Loucy (cell line): ENCODE results near the gene BAX.

Source experiments
- H2AFZ ChIP-seq: fragments of 200-600 bp; sonication (generic); 2 replicates; pipeline ENCODE4 v1.6.0; 2016; ENCODE audit warnings: antibody characterized with exemption, mild to moderate bottlenecking, low read length, moderate library complexity
- H3F3A ChIP-seq: fragments of 200-600 bp; 2 replicates; pipeline ENCODE4 v1.6.0; 2016; ENCODE audit warnings: antibody characterized with exemption, low read depth, mild to moderate bottlenecking
- H3K27me3 ChIP-seq: fragments of 200-600 bp; sonication (generic); 2 replicates; pipeline ENCODE4 v1.6.1; 2014; ENCODE audit warnings: low read length, mild to moderate bottlenecking; ENCODE audit not compliant: insufficient read depth, poor library complexity, severe bottlenecking
- H3K36me3 ChIP-seq: fragments of 200-600 bp; sonication (generic); 2 replicates; pipeline ENCODE4 v1.6.1; 2016; ENCODE audit warnings: low read length; ENCODE audit not compliant: insufficient read depth
- H3K4me1 ChIP-seq: fragments of 200-600 bp; sonication (generic); 2 replicates; pipeline ENCODE4 v1.5.1; 2014; ENCODE audit warnings: low read length, mild to moderate bottlenecking; ENCODE audit not compliant: insufficient read depth, poor library complexity, severe bottlenecking
- H3K4me2 ChIP-seq: fragments of 200-600 bp; sonication (generic); 2 replicates; pipeline ENCODE4 v1.6.0; 2014; ENCODE audit warnings: antibody characterized with exemption, low read length, low read depth, mild to moderate bottlenecking; ENCODE audit not compliant: poor library complexity, severe bottlenecking
- H3K4me3 ChIP-seq: fragments of 200-600 bp; sonication (generic); 2 replicates; pipeline ENCODE4 v1.5.1; 2014; ENCODE audit warnings: low read length, mild to moderate bottlenecking, mixed read lengths; ENCODE audit not compliant: poor library complexity, severe bottlenecking
- H3K79me2 ChIP-seq: fragments of 200-600 bp; sonication (generic); 2 replicates; pipeline ENCODE4 v1.6.1; 2014; ENCODE audit warnings: low read length; ENCODE audit not compliant: insufficient read depth
- H3K9ac ChIP-seq: fragments of 200-600 bp; sonication (generic); 2 replicates; pipeline ENCODE4 v1.6.0; 2014; ENCODE audit warnings: mild to moderate bottlenecking, low read depth, low read length, moderate library complexity; ENCODE audit not compliant: poor library complexity, severe bottlenecking
- H3K9me2 ChIP-seq: fragments of 200-600 bp; sonication (generic); replicated peaks from 2 replicates; pipeline ENCODE4 v1.6.1; 2016; ENCODE audit warnings: low read depth, low read length, mixed read lengths
- H3K9me3 ChIP-seq: fragments of 200-600 bp; sonication (generic); 2 replicates; pipeline ENCODE4 v1.6.1; 2014; ENCODE audit warnings: mild to moderate bottlenecking, antibody characterized with exemption, low read length, low read depth; ENCODE audit not compliant: insufficient read depth
- H4K20me1 ChIP-seq: fragments of 200-600 bp; sonication (generic); 2 replicates; pipeline ENCODE4 v1.6.0; 2014; ENCODE audit warnings: antibody characterized with exemption, low read length, mild to moderate bottlenecking; ENCODE audit not compliant: insufficient read depth, poor library complexity, severe bottlenecking
- EZH2phosphoT487 ChIP-seq: fragments of 200-600 bp; IDR thresholded peaks from 2 replicates; pipeline ENCODE4 v1.6.1; 2018; ENCODE audit warnings: antibody characterized with exemption, mild to moderate bottlenecking, moderate library complexity, borderline replicate concordance
- TF ChIP-seq, protein P1 (sequence below): fragments of 200-600 bp; sonication (generic); conservative IDR thresholded peaks from 2 replicates; pipeline ENCODE4 v1.5.1; 2014; ENCODE audit warnings: mild to moderate bottlenecking, antibody characterized with exemption, low read length

BAX gene

DNA sequence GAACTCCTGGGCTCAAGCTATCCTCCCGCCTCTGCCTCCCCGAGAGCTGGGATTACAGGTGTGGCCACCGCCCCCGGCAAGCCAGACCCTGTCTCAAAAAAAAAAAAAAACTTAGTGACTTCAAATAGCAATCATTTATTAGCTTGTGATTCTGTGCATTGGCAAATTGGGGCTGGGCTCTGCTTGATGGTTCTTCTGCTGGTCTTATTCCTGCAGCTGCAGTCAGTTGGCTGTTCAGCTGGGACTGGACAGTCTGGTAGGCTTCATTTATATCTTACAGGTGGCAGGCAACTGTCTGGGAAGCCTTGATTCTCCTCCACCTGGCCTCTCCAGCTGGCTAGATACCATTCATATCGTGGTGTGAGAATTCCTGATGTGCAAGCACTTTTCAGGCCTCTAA, 13.8 kb upstream of the BAX start:
- Histone ChIP-seq H3K4me3 (no peak overlapping the region), H3K9me2 (no peaks in the 10 kb centered on the region), H3K79me2 (no peaks in the 10 kb centered on the region), H3K4me2 (no peak overlapping the region), H3K9ac (no peak overlapping the region), H3K4me1 (no peaks in the 10 kb centered on the region), H3K36me3 (no peaks in the 10 kb centered on the region), H3K27me3 (no peaks in the 10 kb centered on the region), H3F3A (no peaks in the 10 kb centered on the region), H2AFZ (no peak overlapping the region), H3K9me3 (no peaks in the 10 kb centered on the region), H4K20me1 (no peaks in the 10 kb centered on the region)
- TF ChIP-seq EZH2phosphoT487, result no peak
- TF ChIP-seq, protein P1, sequence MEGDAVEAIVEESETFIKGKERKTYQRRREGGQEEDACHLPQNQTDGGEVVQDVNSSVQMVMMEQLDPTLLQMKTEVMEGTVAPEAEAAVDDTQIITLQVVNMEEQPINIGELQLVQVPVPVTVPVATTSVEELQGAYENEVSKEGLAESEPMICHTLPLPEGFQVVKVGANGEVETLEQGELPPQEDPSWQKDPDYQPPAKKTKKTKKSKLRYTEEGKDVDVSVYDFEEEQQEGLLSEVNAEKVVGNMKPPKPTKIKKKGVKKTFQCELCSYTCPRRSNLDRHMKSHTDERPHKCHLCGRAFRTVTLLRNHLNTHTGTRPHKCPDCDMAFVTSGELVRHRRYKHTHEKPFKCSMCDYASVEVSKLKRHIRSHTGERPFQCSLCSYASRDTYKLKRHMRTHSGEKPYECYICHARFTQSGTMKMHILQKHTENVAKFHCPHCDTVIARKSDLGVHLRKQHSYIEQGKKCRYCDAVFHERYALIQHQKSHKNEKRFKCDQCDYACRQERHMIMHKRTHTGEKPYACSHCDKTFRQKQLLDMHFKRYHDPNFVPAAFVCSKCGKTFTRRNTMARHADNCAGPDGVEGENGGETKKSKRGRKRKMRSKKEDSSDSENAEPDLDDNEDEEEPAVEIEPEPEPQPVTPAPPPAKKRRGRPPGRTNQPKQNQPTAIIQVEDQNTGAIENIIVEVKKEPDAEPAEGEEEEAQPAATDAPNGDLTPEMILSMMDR, result no peak

DNA sequence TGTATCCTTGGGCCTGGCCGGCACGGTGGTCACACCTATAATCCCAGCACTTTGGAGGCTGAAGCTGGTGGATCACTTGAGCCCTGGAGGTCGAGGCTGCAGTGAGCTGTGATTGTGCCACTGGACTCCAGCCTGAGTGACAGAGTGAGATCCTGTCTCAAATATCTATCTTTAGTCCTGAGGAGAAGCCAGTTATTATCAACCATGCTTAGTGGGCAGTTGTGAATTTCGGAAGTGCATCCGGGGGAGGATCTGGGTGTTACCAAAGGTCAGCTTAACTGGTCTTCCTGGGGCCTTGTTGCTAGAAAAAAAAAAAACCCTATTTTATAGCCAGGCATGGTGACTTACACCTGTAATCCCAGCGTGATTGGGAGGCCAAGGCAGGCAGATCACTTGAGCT, 11.6 kb upstream of the BAX start:
- no peaks in the 10 kb centered on the region for H3K79me2 ChIP-seq
- H3K27me3 ChIP-seq, result no peaks in the 10 kb centered on the region
- no peaks in the 10 kb centered on the region for H3K4me1 ChIP-seq
- 0 out of 2 replicates have a peak, but pooled peaks cover 10% of the 10 kb centered on the region for H3K9me3 ChIP-seq
- H3K9ac ChIP-seq, result no peak overlapping the region
- H3F3A ChIP-seq, result no peaks in the 10 kb centered on the region
- no peaks in the 10 kb centered on the region for H3K9me2 ChIP-seq
- H3K4me2 ChIP-seq, result no peak overlapping the region
- no peaks in the 10 kb centered on the region for H4K20me1 ChIP-seq
- no peak overlapping the region for H3K4me3 ChIP-seq
- H2AFZ ChIP-seq, result no peak overlapping the region
- TF ChIP-seq, protein P1, result no peak
- no peak for TF ChIP-seq EZH2phosphoT487
- H3K36me3 ChIP-seq, result no peaks in the 10 kb centered on the region

DNA sequence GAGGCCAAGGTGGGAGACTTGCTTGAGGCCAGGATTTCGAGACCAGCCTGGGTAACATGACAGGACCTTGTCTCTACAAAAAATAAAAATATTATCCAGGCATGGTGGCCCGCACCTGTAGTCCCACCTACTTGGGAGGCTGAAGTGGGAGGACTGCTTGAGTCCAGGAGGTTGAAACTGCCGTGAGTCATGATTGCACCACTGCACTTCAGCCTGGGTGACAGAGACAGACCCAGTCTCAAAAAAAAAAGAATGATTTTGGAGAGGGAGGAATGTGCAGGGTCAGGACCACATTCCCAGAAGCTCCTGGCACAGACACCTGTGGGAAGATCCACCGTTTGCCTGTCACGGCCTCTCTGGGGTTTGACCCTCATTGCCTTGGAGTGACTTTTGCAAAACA, 9.3 kb upstream of the BAX start:
- H3K9me3 ChIP-seq, result 0 out of 2 replicates have a peak, but pooled peaks cover 10% of the 10 kb centered on the region
- no peaks in the 10 kb centered on the region for H3F3A ChIP-seq
- no peaks in the 10 kb centered on the region for H4K20me1 ChIP-seq
- H3K9ac ChIP-seq, result no peak overlapping the region
- H3K4me2 ChIP-seq, result no peak overlapping the region
- H3K4me3 ChIP-seq, result no peak overlapping the region
- no peaks in the 10 kb centered on the region for H3K9me2 ChIP-seq
- TF ChIP-seq, protein P1, result no peak
- no peak for TF ChIP-seq EZH2phosphoT487
- no peaks in the 10 kb centered on the region for H3K36me3 ChIP-seq
- no peak overlapping the region for H2AFZ ChIP-seq
- no peaks in the 10 kb centered on the region for H3K27me3 ChIP-seq
- no peaks in the 10 kb centered on the region for H3K79me2 ChIP-seq
- no peaks in the 10 kb centered on the region for H3K4me1 ChIP-seq
